Fibroblast of lung (primary cell): Measurements from ENCODE around the gene VASN. TPM values are rescaled to one million over a fixed set of nuclear protein-coding genes. Genes with fewer than 3 reads are reported as not detected.

Experiments
- DNase-seq, 2 donors: peaks; one replicate each; pipeline versions ENCODE4 v3.0.0 to v3.0.0-alpha.2; 2010; ENCODE audit warnings: low read depth in 2 of 2
- H2AFZ ChIP-seq: 2 replicates; pipeline ENCODE4 v1.5.1; 2012; ENCODE audit warnings: low read length, control low read depth, inconsistent platforms
- H3K27ac ChIP-seq: 2 replicates; pipeline ENCODE4 v1.5.1; 2011; ENCODE audit warnings: low read length, control low read depth; ENCODE audit not compliant: insufficient read depth
- H3K27me3 ChIP-seq: 2 replicates; pipeline ENCODE4 v1.5.1; 2011; ENCODE audit warnings: mild to moderate bottlenecking, low read length; ENCODE audit not compliant: control insufficient read depth, insufficient read depth
- H3K36me3 ChIP-seq: 2 replicates; pipeline ENCODE4 v1.5.1; 2011; ENCODE audit warnings: low read length; ENCODE audit not compliant: control insufficient read depth, insufficient read depth
- H3K4me1 ChIP-seq: 2 replicates; pipeline ENCODE4 v1.5.1; 2011; ENCODE audit warnings: low read length; ENCODE audit not compliant: control insufficient read depth, insufficient read depth; ENCODE audit errors: extremely low read depth
- H3K4me2 ChIP-seq: 2 replicates; pipeline ENCODE4 v1.5.1; 2011; ENCODE audit warnings: low read length, control low read depth; ENCODE audit not compliant: insufficient read depth; ENCODE audit errors: extremely low read depth
- H3K4me3 ChIP-seq, 4 experiments: fragments of 200-600 bp in 1 of 4; sonication (generic) in 1 of 4; replicated peaks in 1 of 4; 2 replicates each; pipeline ENCODE4 v1.5.1; 2011 to 2016; ENCODE audit warnings: low read length in 4 of 4, low read depth in 3 of 4, mild to moderate bottlenecking in 3 of 4, control low read depth in 2 of 4, inconsistent platforms in 1 of 4, mixed read lengths in 1 of 4; ENCODE audit not compliant: insufficient read depth in 1 of 4; ENCODE audit errors: control extremely low read depth in 1 of 4
- H3K79me2 ChIP-seq: 2 replicates; pipeline ENCODE4 v1.5.1; 2012; ENCODE audit warnings: mild to moderate bottlenecking, low read length, inconsistent platforms; ENCODE audit not compliant: control insufficient read depth, insufficient read depth
- H3K9ac ChIP-seq: 2 replicates; pipeline ENCODE4 v1.5.1; 2011; ENCODE audit warnings: mild to moderate bottlenecking, low read length, control low read depth; ENCODE audit not compliant: insufficient read depth
- H3K9me3 ChIP-seq: 2 replicates; pipeline ENCODE4 v1.5.1; 2012; ENCODE audit warnings: low read depth, low read length; ENCODE audit not compliant: control insufficient read depth, insufficient read depth
- H4K20me1 ChIP-seq: 2 replicates; pipeline ENCODE4 v1.5.1; 2011; ENCODE audit warnings: low read length; ENCODE audit not compliant: control insufficient read depth, insufficient read depth; ENCODE audit errors: extremely low read depth
- EZH2 ChIP-seq: IDR thresholded peaks from 2 replicates; pipeline ENCODE4 v1.5.1; 2012; ENCODE audit warnings: low read length, control low read depth, mild to moderate bottlenecking; ENCODE audit errors: missing control alignments
- polyA plus RNA-seq, 2 donors: library from polyadenylated mRNA; depleted of rRNA in 1 of 2; stranded (reverse) in 1 of 2; unstranded in 1 of 2; fragments of >200 nt; gene quantifications; 2 replicates each; pipeline ENCODE4 v1.2.1, GENCODE V29; 2011 to 2012; ENCODE audit warnings: missing spikeins in 1 of 2
- total RNA-seq: library from RNA; depleted of rRNA; stranded (reverse); fragments of >200 nt; gene quantifications from 2 replicates; pipeline ENCODE4 v1.2.1, GENCODE V29; 2014
- TF ChIP-seq, protein P1 (sequence below), 2 donors: IDR thresholded peaks in 1 of 2; conservative IDR thresholded peaks in 1 of 2; 1 replicate in 1 of 2; 2 replicates in 1 of 2; pipeline ENCODE4 v1.5.1; 2011 to 2012; ENCODE audit warnings: low read length in 2 of 2, control low read depth in 1 of 2, inconsistent platforms in 1 of 2, low read depth in 1 of 2, mild to moderate bottlenecking in 1 of 2

Gene VASN
- total and polyA plus RNA-seq, 2 donors (not counting 1 experiment from before 2014, with no cell fraction given), result 61.9 to 79.4 TPM

- Histone ChIP-seq H3K36me3 (peaks cover 6% of the 10 kb centered on the region), H3K9me3 (no peaks in the 10 kb centered on the region), H3K4me2 (peak overlapping the region; percentile 88), H3K9ac (peak overlapping the region; percentile 82), H3K79me2 (peaks cover 51% of the 10 kb centered on the region), H4K20me1 (peaks cover 2% of the 10 kb centered on the region), H3K4me3 (peak overlapping the region; percentile 61 to 97 (median 88)), H3K27me3 (no peaks in the 10 kb centered on the region), H3K27ac (peak overlapping the region; percentile 85), H2AFZ (no peak overlapping the region), H3K4me1 (peaks cover 57% of the 10 kb centered on the region)
- no peak for TF ChIP-seq EZH2
- TF ChIP-seq, protein P1, sequence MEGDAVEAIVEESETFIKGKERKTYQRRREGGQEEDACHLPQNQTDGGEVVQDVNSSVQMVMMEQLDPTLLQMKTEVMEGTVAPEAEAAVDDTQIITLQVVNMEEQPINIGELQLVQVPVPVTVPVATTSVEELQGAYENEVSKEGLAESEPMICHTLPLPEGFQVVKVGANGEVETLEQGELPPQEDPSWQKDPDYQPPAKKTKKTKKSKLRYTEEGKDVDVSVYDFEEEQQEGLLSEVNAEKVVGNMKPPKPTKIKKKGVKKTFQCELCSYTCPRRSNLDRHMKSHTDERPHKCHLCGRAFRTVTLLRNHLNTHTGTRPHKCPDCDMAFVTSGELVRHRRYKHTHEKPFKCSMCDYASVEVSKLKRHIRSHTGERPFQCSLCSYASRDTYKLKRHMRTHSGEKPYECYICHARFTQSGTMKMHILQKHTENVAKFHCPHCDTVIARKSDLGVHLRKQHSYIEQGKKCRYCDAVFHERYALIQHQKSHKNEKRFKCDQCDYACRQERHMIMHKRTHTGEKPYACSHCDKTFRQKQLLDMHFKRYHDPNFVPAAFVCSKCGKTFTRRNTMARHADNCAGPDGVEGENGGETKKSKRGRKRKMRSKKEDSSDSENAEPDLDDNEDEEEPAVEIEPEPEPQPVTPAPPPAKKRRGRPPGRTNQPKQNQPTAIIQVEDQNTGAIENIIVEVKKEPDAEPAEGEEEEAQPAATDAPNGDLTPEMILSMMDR (conservative IDR thresholded peaks at IDR 0.05 in 1 of 2, IDR thresholded peaks at IDR 0.05 in 1 of 2; ENCODE audit: low read depth in 1 of 2, low read length in 2 of 2), result no peak
- peak in 1 of 2 donors; percentile 65 for DNase-seq
These were observed 441 bp downstream of the VASN start for GRCh38 chr16:4372001-4372577.

- Histone ChIP-seq H3K36me3 (peaks cover 9% of the 10 kb centered on the region), H3K27me3 (no peaks in the 10 kb centered on the region), H3K4me2 (peak overlapping the region; percentile 88), H3K27ac (peak overlapping the region; percentile 85), H3K79me2 (peaks cover 57% of the 10 kb centered on the region), H2AFZ (no peak overlapping the region), H3K4me3 (peak overlapping the region; percentile 61 to 97 (median 88)), H4K20me1 (peaks cover 2% of the 10 kb centered on the region), H3K4me1 (peaks cover 63% of the 10 kb centered on the region), H3K9ac (peak overlapping the region; percentile 82), H3K9me3 (no peaks in the 10 kb centered on the region)
- DNase-seq, result no peak
- no peak for TF ChIP-seq EZH2
These were observed 1.1 kb downstream of the VASN start for GRCh38 chr16:4372578-4373355.

GRCh38 chr16:4373356-4373908, 1.8 kb downstream of the VASN start:
- Histone ChIP-seq H3K79me2 (peaks cover 64% of the 10 kb centered on the region), H3K4me1 (peaks cover 66% of the 10 kb centered on the region), H3K36me3 (peaks cover 11% of the 10 kb centered on the region), H3K9ac (peak overlapping the region; percentile 82), H2AFZ (no peak overlapping the region), H3K9me3 (no peaks in the 10 kb centered on the region), H4K20me1 (peaks cover 2% of the 10 kb centered on the region), H3K4me2 (peak overlapping the region; percentile 88), H3K4me3 (peak overlapping the region; percentile 61 to 97 (median 88)), H3K27ac (peak overlapping the region; percentile 85), H3K27me3 (no peaks in the 10 kb centered on the region)
- TF ChIP-seq, protein P1 (conservative IDR thresholded peaks at IDR 0.05 in 1 of 2, IDR thresholded peaks at IDR 0.05 in 1 of 2; ENCODE audit: low read depth in 1 of 2, low read length in 2 of 2), result no peak
- TF ChIP-seq EZH2, result no peak
- no peak for DNase-seq
